HG03097 (cell line): ENCODE data around the gene SPDEF.

ENCODE experiments used
- ATAC-seq: cut with Tn5 transposase; IDR thresholded peaks from one replicate; pipeline ENCODE4 v1.9.1; 2021; ENCODE audit not compliant: unreplicated experiment, low FRiP score

The SPDEF gene

DNA sequence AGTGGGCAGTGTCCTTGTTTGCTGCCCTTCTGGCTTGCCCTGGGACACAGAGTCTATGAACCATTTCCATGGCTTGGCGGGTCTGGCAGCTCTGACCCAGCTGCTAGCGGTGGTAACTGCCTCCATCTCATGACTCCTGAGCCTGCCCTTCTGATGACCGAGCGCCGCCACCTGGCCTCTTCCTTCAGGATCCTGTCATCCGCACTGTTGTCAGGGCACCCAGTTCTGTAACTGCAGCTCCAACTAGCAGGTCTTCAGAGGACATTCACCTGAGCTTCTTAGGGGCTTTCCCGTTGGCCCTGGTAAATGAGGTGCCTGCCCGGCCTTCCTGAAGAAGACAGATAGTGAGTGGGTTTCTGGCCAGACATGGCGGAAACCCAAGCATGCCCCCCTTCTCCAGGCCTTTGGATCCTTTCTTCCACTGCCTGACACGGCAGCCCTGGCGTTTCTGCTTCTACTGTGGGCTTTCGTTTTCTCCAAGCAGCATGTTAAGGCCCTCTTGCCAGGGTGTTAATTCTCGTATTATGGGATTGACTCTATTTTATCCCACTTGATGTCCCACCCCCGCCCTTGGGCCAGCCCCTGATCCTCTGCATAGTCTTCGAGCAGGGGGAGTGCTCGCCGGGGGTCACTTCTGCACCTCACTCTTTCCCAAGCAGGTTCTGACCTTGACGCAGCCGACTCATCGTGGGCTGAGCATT is 65.6 kb downstream of the SPDEF start:
- no peak for ATAC-seq

DNA sequence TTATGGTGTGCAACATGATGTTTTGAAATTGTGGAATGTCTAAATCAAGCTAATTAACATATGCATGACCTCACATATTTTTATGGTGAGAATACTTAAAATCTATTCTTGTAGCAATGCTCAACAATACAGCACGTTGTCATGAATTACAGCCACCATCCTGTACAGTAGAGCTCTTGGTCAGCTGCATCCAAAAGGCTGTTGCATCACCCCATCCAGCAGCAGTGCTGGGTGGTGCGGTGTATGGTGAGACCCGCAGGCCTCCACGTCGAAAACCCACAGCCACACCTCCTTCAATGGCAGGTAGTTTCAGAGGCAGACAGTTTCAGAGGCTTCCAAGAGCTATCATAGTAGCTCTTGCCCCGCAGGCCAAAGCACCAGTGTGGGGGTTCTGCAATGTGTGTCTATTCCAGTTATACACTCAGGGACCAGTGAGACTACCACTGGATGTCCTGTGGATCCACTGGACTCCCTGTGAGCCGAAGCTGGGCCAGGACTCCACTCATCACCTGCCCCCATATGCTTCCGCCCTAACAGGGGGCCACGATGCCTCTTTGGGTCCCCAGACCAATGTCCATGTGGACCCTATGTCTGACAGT is 66.8 kb downstream of the SPDEF start:
- no peak for ATAC-seq
